ENCODE data around the gene PXN. TPM values are rescaled to one million over a fixed set of nuclear protein-coding genes. Genes with fewer than 3 reads are reported as not detected.
"Not testable (repeated sequence)": the region's sequence is repeated elsewhere in the genome, so short reads cannot be mapped to it uniquely, and the experiment has no call there.

PXN gene
- total and polyA plus RNA-seq, 2 experiments from 2014 or later, result 43.8 to 67.9 TPM

GRCh38 chr12:120247183-120247582 is 18.3 kb downstream of the PXN start:
- H3K9me3 ChIP-seq (ENCODE audit: low read depth), result no peaks in the 10 kb centered on the region
- no peak overlapping the region for H3K4me3 ChIP-seq
- H3K27ac ChIP-seq, result peak overlapping the region; percentile 40
- TF ChIP-seq, protein P1, sequence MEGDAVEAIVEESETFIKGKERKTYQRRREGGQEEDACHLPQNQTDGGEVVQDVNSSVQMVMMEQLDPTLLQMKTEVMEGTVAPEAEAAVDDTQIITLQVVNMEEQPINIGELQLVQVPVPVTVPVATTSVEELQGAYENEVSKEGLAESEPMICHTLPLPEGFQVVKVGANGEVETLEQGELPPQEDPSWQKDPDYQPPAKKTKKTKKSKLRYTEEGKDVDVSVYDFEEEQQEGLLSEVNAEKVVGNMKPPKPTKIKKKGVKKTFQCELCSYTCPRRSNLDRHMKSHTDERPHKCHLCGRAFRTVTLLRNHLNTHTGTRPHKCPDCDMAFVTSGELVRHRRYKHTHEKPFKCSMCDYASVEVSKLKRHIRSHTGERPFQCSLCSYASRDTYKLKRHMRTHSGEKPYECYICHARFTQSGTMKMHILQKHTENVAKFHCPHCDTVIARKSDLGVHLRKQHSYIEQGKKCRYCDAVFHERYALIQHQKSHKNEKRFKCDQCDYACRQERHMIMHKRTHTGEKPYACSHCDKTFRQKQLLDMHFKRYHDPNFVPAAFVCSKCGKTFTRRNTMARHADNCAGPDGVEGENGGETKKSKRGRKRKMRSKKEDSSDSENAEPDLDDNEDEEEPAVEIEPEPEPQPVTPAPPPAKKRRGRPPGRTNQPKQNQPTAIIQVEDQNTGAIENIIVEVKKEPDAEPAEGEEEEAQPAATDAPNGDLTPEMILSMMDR (IDR thresholded peaks at IDR 0.05; ENCODE audit: low read depth, low read length), result no peak
- no peak for DNase-seq (ENCODE audit: low read depth in 1 of 2, low spot score in 1 of 2)
- H3K4me1 ChIP-seq (ENCODE audit: low read depth), result peaks cover 40% of the 10 kb centered on the region
- H3K27me3 ChIP-seq, result no peaks in the 10 kb centered on the region
- no peaks in the 10 kb centered on the region for H3K36me3 ChIP-seq

DNA sequence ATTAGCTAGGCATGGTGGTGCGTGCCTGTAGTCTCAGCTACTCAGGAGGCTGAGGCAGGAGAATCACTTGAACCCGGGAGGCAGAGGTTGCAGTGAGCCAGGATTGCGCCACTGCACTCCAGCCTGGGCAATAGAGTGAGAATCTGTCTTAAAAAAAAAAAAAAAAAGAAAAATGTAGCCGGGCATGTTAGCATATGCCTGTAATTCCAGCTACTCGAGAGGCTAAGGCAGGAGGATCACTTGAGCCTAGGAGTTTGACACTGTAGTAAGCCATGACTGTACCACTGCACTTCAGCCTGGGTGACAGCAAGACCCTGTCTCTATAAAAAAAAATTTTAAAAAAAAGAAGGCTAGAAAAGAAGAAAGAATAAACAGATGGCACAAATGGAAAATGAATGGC is 18.8 kb downstream of the PXN start:
- not testable (repeated sequence) for H3K4me3 ChIP-seq; H3K27ac ChIP-seq; DNase-seq (ENCODE audit: low read depth in 1 of 2, low spot score in 1 of 2); H3K36me3 ChIP-seq; H3K9me3 ChIP-seq (ENCODE audit: low read depth); H3K27me3 ChIP-seq
- H3K4me1 ChIP-seq (ENCODE audit: low read depth), result peaks cover 45% of the 10 kb centered on the region

- TF ChIP-seq, protein P1 (IDR thresholded peaks at IDR 0.05; ENCODE audit: low read depth, low read length), result no peak
- DNase-seq (ENCODE audit: low read depth in 1 of 2, low spot score in 1 of 2), result no peak
- Histone ChIP-seq H3K4me3 (no peak overlapping the region), H3K4me1 (ENCODE audit: low read depth) (peaks cover 48% of the 10 kb centered on the region), H3K9me3 (ENCODE audit: low read depth) (no peaks in the 10 kb centered on the region), H3K27me3 (no peaks in the 10 kb centered on the region), H3K36me3 (no peaks in the 10 kb centered on the region), H3K27ac (peak overlapping the region; percentile 81)
Measured at GRCh38 chr12:120242971-120243699, 22.4 kb downstream of the PXN start.

DNA sequence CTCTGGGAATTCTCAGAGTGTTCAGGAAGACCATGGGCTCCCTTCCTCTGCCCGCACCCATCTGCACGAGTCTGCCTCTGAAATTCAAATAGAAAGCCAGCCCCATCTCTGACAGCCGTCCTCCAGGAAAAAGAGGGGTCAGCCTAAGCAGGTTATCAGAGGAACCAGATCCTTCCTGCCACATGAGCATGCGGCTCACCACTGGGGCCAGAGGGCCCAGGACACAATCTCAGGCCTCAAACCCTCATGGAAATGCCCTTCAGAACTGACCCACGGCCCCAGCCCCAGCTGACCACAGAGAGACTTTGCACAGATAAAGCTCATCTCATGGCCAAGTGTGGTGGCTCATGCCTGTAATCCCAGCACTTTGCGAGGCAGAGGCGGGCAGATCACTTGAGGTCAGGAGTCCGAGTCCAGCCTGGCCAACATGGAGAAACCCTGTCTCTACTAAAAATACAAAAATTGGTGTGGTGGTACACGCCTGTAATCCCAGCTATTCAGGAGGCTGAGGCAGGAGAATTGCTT is 23.2 kb downstream of the PXN start:
- Histone ChIP-seq H3K27ac (peak overlapping the region; percentile 81), H3K36me3 (no peaks in the 10 kb centered on the region), H3K4me1 (ENCODE audit: low read depth) (peaks cover 40% of the 10 kb centered on the region), H3K27me3 (no peaks in the 10 kb centered on the region), H3K4me3 (no peak overlapping the region), H3K9me3 (ENCODE audit: low read depth) (no peaks in the 10 kb centered on the region)
- no peak for DNase-seq (ENCODE audit: low read depth in 1 of 2, low spot score in 1 of 2)
- TF ChIP-seq, protein P1 (IDR thresholded peaks at IDR 0.05; ENCODE audit: low read depth, low read length), result no peak

DNA sequence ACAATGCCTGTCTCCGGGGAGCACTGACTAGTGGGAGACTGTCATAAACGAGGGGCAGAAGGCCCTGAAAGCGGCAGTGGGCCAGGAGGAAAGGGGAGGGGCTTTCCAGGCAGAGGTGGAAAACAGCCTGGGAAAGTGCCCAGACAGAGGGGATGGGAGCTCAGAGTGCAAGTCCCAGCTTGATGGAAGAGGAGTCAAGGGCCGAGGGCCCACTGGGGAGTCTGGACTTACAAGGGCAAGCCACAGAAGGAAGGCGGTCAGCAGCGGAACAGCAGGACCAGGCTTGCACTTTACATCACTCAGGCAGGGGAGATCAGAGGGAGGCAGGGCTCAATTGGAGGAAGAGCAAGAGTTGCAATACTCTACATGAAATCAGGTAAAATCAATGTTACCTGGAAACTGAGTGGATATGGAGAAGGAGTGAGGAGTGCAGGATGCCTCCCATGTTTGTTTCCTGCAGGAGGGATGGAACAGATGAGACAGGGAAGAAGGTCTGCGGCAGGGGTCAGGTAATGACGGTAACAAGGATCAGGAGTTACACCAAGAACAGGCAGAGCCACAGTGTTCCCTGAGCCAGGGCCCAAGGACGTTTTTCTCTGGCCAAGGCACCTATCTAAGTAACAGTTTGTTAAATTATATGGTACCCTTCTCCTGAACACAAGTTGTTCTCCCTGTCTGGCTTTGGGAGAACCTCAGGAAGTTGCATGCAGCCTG is 23.8 kb downstream of the PXN start:
- TF ChIP-seq, protein P1 (IDR thresholded peaks at IDR 0.05; ENCODE audit: low read depth, low read length), result no peak
- no peaks in the 10 kb centered on the region for H3K36me3 ChIP-seq
- H3K4me1 ChIP-seq (ENCODE audit: low read depth), result peaks cover 36% of the 10 kb centered on the region
- H3K27me3 ChIP-seq, result no peaks in the 10 kb centered on the region
- peak overlapping the region; percentile 81 for H3K27ac ChIP-seq
- DNase-seq (ENCODE audit: low read depth in 1 of 2, low spot score in 1 of 2), result no peak
- no peaks in the 10 kb centered on the region for H3K9me3 ChIP-seq (ENCODE audit: low read depth)
- H3K4me3 ChIP-seq, result no peak overlapping the region

- no peaks in the 10 kb centered on the region for H3K27me3 ChIP-seq
- no peaks in the 10 kb centered on the region for H3K36me3 ChIP-seq
- H3K27ac ChIP-seq, result peak overlapping the region; percentile 5
- DNase-seq (ENCODE audit: low read depth in 1 of 2, low spot score in 1 of 2), result no peak
- peaks cover 45% of the 10 kb centered on the region for H3K4me1 ChIP-seq (ENCODE audit: low read depth)
- no peaks in the 10 kb centered on the region for H3K9me3 ChIP-seq (ENCODE audit: low read depth)
- TF ChIP-seq, protein P1 (IDR thresholded peaks at IDR 0.05; ENCODE audit: low read depth, low read length), result no peak
- no peak overlapping the region for H3K4me3 ChIP-seq
Measured at GRCh38 chr12:120240495-120240833, 25.1 kb downstream of the PXN start.

Measured in cardiac muscle cell (in vitro differentiated cells and primary cell).